GM10266 (cell line): ENCODE results near the gene PTX4.

Experiments used
- DNase-seq: peaks from one replicate; pipeline ENCODE4 v3.0.0; 2012; ENCODE audit errors: extremely low spot score
- CTCF ChIP-seq: IDR thresholded peaks from 2 replicates; pipeline ENCODE4 v1.5.1; 2012; ENCODE audit warnings: mild to moderate bottlenecking, low read depth; ENCODE audit not compliant: control insufficient read depth, insufficient read depth; ENCODE audit errors: missing control alignments

The PTX4 gene

DNA sequence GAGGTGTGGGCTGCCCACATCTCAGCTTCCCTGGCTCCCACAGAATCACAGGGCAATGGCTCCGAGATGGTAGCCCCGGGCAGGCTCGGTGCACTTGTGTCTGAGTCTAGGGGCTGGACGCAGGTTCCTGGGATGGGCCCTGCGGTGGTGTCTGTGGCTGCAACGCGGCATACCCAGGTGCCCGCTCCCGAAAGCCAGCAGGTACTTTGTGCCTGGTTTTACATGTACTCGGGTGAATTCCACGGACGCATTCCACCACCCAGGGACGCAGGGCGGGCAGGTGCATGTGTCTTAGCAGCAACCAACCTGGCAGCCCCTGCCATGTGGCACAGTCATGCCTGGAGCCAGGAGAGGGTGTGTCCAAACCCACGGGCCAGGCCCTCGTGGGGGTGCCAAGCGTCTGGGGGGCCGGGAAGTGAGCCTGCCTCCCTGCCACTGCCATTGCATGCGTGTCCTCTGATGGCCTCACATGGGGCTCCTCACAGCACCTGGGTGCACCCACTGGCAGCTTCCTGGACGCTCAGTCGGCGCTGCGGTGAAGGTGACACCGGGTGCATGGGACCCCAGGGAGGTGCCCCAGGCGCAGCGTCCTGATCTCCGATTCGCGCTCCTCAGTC, 40.3 kb upstream of the PTX4 start:
- DNase-seq: no peak
- TF ChIP-seq CTCF: no peak

DNA sequence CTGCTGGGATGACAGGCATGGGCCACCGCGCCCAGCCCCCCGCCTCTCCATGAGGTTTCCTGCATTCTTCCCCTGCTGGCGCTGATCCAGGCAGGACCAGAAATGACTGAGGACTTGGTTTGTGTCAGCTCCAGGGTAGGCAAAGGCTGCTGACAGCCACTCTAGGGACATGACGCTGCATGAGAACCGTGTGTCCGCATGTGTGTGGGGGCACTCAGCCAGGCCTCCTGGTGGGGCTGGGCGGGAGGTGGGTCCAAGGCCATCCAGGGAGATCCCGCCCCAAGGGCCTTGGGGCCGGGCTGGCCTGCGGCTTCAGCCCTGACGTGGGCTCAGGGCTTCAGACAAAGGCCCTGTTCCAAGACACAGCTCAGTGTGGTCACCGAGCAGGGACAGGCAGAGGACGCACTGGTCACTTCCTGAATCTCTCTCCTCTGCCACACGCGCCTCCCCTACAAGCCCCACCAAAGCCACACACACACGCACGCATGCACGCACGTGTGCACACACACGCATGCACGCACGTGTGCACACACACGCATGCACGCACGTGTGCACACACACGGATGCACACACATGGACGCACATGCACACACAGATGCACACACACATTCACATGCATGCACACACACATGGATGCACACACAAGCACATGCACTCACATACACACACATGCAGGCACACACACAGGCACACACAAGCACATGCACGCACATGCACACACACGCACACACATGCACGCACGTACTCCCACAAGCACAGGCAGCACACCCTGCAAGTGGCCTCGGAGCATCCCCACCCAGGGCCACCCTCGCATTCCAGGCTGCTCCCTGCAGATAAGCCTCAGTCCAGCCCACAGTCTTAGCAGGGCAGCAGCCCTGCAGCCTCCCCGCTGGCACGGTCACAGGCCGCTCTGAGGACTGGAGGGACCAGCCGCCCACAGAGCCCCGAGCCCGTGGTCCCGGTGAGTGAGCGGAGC, 39.4 kb upstream of the PTX4 start:
- no peak for DNase-seq
- no peak for TF ChIP-seq CTCF

DNA sequence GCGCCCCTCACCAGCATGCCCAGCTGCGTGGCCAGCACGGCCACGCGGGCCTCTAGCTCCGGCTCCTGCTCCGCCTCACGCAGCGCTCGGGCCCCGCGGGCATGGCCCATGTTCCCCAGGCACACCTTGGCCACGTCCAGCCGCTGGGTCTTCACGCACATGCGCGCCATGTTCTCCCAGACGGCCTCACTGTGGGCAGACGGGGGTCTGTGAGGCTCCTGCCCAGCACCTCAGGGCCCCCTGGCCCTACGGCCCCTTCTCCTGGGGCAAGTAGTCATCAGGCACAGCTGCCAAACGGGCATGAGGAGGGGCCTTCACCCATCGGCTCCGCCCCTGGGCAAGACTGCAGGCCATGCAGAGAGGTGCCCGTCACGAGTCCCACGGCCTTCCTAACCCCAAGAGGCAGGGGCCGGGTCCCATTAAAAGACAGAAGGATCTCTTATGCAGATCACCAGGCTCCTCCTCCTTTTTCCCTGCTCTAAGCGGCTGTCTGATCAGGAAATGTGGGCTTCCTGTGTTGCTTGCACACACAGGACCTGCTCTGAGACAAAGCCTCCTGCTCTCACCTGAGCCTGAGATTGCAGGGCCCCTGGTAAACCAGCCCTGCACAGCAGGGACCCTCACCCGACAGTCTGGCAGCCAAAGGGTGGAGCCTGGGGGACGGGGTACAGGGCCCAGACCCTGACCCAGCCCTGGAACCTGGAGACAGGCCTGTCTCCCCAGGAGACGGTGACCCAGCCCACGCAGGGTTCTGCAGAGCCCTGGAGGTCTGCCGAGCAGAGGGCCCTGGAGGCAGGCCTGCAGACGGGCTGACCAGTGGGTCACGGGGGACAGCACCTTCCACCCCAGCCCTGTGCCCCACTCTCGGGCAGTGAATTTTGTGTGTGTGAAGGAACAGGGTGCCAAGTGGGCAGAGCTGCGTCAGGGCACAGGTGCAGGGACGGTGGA, 38.1 kb upstream of the PTX4 start:
- DNase-seq: no peak
- no peak for TF ChIP-seq CTCF

GRCh38 chr16:1525871-1526607, 37.3 kb upstream of the PTX4 start:
- no peak for TF ChIP-seq CTCF
- no peak for DNase-seq

GRCh38 chr16:1524366-1524765, 35.6 kb upstream of the PTX4 start:
- no peak for DNase-seq
- no peak for TF ChIP-seq CTCF

GRCh38 chr16:1523581-1524245, 35.0 kb upstream of the PTX4 start:
- DNase-seq: no peak
- no peak for TF ChIP-seq CTCF
